K562 (cell line): ENCODE measurements around the gene ADAM33.

Experiments used
- KDM1A ChIP-seq, 2 experiments: fragments of 450-650 bp; IDR thresholded peaks; 2 replicates each; pipeline ENCODE4 v1.6.1; 2016; ENCODE audit warnings: mild to moderate bottlenecking in 2 of 2
- ZNF707 ChIP-seq: fragments of 250-450 bp; sonication (Bioruptor Pico); conservative IDR thresholded peaks from 2 replicates; pipeline ENCODE4 v1.8.0; 2022; ENCODE audit warnings: inconsistent platforms, mild to moderate bottlenecking, moderate library complexity
- ZSCAN29 ChIP-seq: fragments of 450-650 bp; IDR thresholded peaks from 2 replicates; pipeline ENCODE4 v1.6.1; 2017
- TF ChIP-seq, protein P1 (sequence below): fragments of 450-650 bp; IDR thresholded peaks from 2 replicates; pipeline ENCODE4 v1.6.1; 2017; ENCODE audit warnings: antibody characterized with exemption, mild to moderate bottlenecking
- TF ChIP-seq, protein P2 (sequence below): fragments of 250-450 bp; sonication (Bioruptor Pico); IDR thresholded peaks from 2 replicates; pipeline ENCODE4 v1.8.0; 2022; ENCODE audit warnings: moderate library complexity, mild to moderate bottlenecking, inconsistent platforms
- TF ChIP-seq, protein P3 (sequence below), 2 experiments: fragments of 450-650 bp; formaldehyde crosslinking in 1 of 2; IDR thresholded peaks; 2 replicates each; pipeline versions ENCODE4 v1.4.0 to v1.6.1; 2014 to 2020; ENCODE audit warnings: mild to moderate bottlenecking in 2 of 2, borderline replicate concordance in 1 of 2, low read depth in 1 of 2

DNA sequence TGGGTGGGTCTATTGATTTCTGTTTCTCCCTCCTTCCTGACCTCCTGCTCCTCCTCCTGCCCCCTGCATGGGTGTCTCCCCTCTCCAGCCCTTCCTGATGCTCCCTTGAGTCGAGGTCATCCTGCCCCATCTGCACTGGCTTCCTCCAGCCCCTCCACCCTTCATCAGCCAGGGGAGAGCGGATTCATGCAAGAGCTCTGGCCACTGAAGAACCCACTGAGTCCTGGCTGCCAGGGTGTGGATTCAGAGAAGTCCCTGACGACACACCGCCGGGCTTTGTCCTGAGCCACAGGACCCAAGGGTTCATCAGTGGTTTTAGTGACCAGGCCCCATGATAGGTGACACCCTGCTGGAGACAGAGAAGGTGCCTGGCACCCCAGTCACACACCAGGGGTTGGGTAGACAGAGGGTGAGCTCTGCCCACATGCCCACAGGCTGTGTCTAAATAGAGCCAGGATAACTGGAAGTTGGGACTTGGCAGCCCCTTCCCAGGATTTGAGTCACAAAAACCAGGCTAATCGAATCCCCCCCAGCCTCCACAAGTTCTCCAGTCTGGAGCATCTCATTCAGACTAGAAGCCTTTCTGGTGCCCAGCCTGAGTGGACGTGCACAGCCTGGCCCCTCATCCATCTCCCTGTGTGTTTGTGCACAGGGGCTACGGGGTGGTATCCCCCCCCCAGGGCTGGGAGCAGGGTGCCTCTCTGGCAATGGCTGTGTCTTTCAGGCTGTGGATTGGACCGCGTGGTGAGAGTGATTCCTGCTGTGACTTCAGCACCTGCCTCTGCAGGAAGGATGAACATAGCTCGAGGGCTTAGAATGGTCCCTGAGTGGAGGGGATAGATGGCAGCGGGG lies 19.8 kb downstream of the ADAM33 start:
- TF ChIP-seq, protein P1, sequence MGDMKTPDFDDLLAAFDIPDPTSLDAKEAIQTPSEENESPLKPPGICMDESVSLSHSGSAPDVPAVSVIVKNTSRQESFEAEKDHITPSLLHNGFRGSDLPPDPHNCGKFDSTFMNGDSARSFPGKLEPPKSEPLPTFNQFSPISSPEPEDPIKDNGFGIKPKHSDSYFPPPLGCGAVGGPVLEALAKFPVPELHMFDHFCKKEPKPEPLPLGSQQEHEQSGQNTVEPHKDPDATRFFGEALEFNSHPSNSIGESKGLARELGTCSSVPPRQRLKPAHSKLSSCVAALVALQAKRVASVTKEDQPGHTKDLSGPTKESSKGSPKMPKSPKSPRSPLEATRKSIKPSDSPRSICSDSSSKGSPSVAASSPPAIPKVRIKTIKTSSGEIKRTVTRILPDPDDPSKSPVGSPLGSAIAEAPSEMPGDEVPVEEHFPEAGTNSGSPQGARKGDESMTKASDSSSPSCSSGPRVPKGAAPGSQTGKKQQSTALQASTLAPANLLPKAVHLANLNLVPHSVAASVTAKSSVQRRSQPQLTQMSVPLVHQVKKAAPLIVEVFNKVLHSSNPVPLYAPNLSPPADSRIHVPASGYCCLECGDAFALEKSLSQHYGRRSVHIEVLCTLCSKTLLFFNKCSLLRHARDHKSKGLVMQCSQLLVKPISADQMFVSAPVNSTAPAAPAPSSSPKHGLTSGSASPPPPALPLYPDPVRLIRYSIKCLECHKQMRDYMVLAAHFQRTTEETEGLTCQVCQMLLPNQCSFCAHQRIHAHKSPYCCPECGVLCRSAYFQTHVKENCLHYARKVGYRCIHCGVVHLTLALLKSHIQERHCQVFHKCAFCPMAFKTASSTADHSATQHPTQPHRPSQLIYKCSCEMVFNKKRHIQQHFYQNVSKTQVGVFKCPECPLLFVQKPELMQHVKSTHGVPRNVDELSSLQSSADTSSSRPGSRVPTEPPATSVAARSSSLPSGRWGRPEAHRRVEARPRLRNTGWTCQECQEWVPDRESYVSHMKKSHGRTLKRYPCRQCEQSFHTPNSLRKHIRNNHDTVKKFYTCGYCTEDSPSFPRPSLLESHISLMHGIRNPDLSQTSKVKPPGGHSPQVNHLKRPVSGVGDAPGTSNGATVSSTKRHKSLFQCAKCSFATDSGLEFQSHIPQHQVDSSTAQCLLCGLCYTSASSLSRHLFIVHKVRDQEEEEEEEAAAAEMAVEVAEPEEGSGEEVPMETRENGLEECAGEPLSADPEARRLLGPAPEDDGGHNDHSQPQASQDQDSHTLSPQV = no peak
- TF ChIP-seq ZSCAN29 (no peak), KDM1A (IDR thresholded peaks at IDR 0.05) (no peak), ZNF707 (CRISPR knock-in tag) (no peak)
- TF ChIP-seq, protein P2, sequence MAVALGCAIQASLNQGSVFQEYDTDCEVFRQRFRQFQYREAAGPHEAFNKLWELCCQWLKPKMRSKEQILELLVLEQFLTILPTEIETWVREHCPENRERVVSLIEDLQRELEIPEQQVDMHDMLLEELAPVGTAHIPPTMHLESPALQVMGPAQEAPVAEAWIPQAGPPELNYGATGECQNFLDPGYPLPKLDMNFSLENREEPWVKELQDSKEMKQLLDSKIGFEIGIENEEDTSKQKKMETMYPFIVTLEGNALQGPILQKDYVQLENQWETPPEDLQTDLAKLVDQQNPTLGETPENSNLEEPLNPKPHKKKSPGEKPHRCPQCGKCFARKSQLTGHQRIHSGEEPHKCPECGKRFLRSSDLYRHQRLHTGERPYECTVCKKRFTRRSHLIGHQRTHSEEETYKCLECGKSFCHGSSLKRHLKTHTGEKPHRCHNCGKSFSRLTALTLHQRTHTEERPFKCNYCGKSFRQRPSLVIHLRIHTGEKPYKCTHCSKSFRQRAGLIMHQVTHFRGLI (CRISPR knock-in tag) = no peak
- TF ChIP-seq, protein P3, sequence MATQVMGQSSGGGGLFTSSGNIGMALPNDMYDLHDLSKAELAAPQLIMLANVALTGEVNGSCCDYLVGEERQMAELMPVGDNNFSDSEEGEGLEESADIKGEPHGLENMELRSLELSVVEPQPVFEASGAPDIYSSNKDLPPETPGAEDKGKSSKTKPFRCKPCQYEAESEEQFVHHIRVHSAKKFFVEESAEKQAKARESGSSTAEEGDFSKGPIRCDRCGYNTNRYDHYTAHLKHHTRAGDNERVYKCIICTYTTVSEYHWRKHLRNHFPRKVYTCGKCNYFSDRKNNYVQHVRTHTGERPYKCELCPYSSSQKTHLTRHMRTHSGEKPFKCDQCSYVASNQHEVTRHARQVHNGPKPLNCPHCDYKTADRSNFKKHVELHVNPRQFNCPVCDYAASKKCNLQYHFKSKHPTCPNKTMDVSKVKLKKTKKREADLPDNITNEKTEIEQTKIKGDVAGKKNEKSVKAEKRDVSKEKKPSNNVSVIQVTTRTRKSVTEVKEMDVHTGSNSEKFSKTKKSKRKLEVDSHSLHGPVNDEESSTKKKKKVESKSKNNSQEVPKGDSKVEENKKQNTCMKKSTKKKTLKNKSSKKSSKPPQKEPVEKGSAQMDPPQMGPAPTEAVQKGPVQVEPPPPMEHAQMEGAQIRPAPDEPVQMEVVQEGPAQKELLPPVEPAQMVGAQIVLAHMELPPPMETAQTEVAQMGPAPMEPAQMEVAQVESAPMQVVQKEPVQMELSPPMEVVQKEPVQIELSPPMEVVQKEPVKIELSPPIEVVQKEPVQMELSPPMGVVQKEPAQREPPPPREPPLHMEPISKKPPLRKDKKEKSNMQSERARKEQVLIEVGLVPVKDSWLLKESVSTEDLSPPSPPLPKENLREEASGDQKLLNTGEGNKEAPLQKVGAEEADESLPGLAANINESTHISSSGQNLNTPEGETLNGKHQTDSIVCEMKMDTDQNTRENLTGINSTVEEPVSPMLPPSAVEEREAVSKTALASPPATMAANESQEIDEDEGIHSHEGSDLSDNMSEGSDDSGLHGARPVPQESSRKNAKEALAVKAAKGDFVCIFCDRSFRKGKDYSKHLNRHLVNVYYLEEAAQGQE (IDR thresholded peaks at IDR 0.05; ENCODE audit: borderline replicate concordance) = no peak
- TF ChIP-seq, protein P3 (CRISPR knock-in tag; IDR thresholded peaks at IDR 0.05; ENCODE audit: low read depth) = no peak
